GM19397 (cell line): ENCODE data around the gene PIP4K2A.
"Not testable (repeated sequence)": the region's sequence is repeated elsewhere in the genome, so short reads cannot be mapped to it uniquely, and the experiment has no call there.

Experiments used
- ATAC-seq: cut with Tn5 transposase; IDR thresholded peaks from one replicate; pipeline ENCODE4 v1.9.1; 2021; ENCODE audit warnings: mild to moderate bottlenecking, moderate library complexity; ENCODE audit not compliant: unreplicated experiment

Gene PIP4K2A

GRCh38 chr10:22697101-22697500, 17.3 kb downstream of the PIP4K2A start:
- no peak for ATAC-seq

GRCh38 chr10:22693860-22694259, 20.5 kb downstream of the PIP4K2A start:
- no peak for ATAC-seq

- ATAC-seq: no peak
Measured at GRCh38 chr10:22693371-22693784, 21.0 kb downstream of the PIP4K2A start.

- ATAC-seq: not testable (repeated sequence)
Measured at GRCh38 chr10:22692119-22692518, 22.3 kb downstream of the PIP4K2A start.

GRCh38 chr10:22690614-22691431, 23.6 kb downstream of the PIP4K2A start:
- no peak for ATAC-seq

- peak; percentile 44 for ATAC-seq
Measured at GRCh38 chr10:22690158-22690557, 24.2 kb downstream of the PIP4K2A start.

GRCh38 chr10:22686347-22686746, 28.0 kb downstream of the PIP4K2A start:
- ATAC-seq: no peak

GRCh38 chr10:22685926-22686325, 28.5 kb downstream of the PIP4K2A start:
- ATAC-seq: no peak

GRCh38 chr10:22684699-22685098, 29.7 kb downstream of the PIP4K2A start:
- ATAC-seq: no peak

GRCh38 chr10:22683140-22683389, 31.3 kb downstream of the PIP4K2A start:
- peak; percentile 70 for ATAC-seq

- no peak for ATAC-seq
Measured at GRCh38 chr10:22682237-22683139, 31.9 kb downstream of the PIP4K2A start.

- ATAC-seq: no peak
Measured at GRCh38 chr10:22681783-22682183, 32.6 kb downstream of the PIP4K2A start.

- ATAC-seq: no peak
Measured at GRCh38 chr10:22681301-22681700, 33.1 kb downstream of the PIP4K2A start.

- ATAC-seq: no peak
Measured at GRCh38 chr10:22679608-22680007, 34.8 kb downstream of the PIP4K2A start.

GRCh38 chr10:22677333-22677732, 37.0 kb downstream of the PIP4K2A start:
- no peak for ATAC-seq

GRCh38 chr10:22676435-22676834, 37.9 kb downstream of the PIP4K2A start:
- no peak for ATAC-seq

- ATAC-seq: no peak
Measured at GRCh38 chr10:22674573-22674930, 39.8 kb downstream of the PIP4K2A start.

GRCh38 chr10:22673785-22674572, 40.4 kb downstream of the PIP4K2A start:
- ATAC-seq: no peak

- ATAC-seq: no peak
Measured at GRCh38 chr10:22673091-22673392, 41.3 kb downstream of the PIP4K2A start.

- no peak for ATAC-seq
Measured at GRCh38 chr10:22672319-22673090, 41.9 kb downstream of the PIP4K2A start.

- no peak for ATAC-seq
Measured at GRCh38 chr10:22670788-22671187, 43.6 kb downstream of the PIP4K2A start.
